KOPT-K1 (cell line): ENCODE data around the gene TMEM132C.

ENCODE experiments used
- H3K27ac ChIP-seq: fragments of 200-600 bp; sonication (generic); 2 replicates; pipeline ENCODE4 v1.5.1; 2016; ENCODE audit warnings: antibody characterized with exemption, mild to moderate bottlenecking, low read depth, low read length; ENCODE audit not compliant: poor library complexity, severe bottlenecking
- H3K36me3 ChIP-seq: fragments of 200-600 bp; sonication (generic); 2 replicates; pipeline ENCODE4 v1.5.1; 2017; ENCODE audit warnings: antibody characterized with exemption, mild to moderate bottlenecking, low read length, moderate library complexity; ENCODE audit not compliant: insufficient read depth
- H3K9me3 ChIP-seq: fragments of 200-600 bp; sonication (generic); 2 replicates; pipeline ENCODE4 v1.5.1; 2017; ENCODE audit warnings: antibody characterized with exemption, low read length, mild to moderate bottlenecking; ENCODE audit not compliant: insufficient read depth, poor library complexity, severe bottlenecking

The TMEM132C gene

GRCh38 chr12:128266541-128267130 is 334 bp upstream of the TMEM132C start:
- H3K36me3 ChIP-seq, result no peaks in the 10 kb centered on the region
- H3K27ac ChIP-seq, result no peak overlapping the region
- H3K9me3 ChIP-seq, result peaks cover 23% of the 10 kb centered on the region

- H3K9me3 ChIP-seq, result peaks cover 23% of the 10 kb centered on the region
- no peaks in the 10 kb centered on the region for H3K36me3 ChIP-seq
- H3K27ac ChIP-seq, result no peak overlapping the region
Measured at GRCh38 chr12:128267651-128268378, 845 bp downstream of the TMEM132C start.

GRCh38 chr12:128268379-128268995 is 1.5 kb downstream of the TMEM132C start:
- peaks cover 23% of the 10 kb centered on the region for H3K9me3 ChIP-seq
- H3K36me3 ChIP-seq, result no peaks in the 10 kb centered on the region
- H3K27ac ChIP-seq, result no peak overlapping the region

- H3K36me3 ChIP-seq, result no peaks in the 10 kb centered on the region
- no peak overlapping the region for H3K27ac ChIP-seq
- H3K9me3 ChIP-seq, result peaks cover 23% of the 10 kb centered on the region
Measured at GRCh38 chr12:128269181-128269591, 2.2 kb downstream of the TMEM132C start.

GRCh38 chr12:128276471-128276870 is 9.5 kb downstream of the TMEM132C start:
- Histone ChIP-seq H3K36me3 (no peaks in the 10 kb centered on the region), H3K9me3 (peaks cover 9% of the 10 kb centered on the region)

GRCh38 chr12:128286970-128287369 is 20.0 kb downstream of the TMEM132C start:
- no peaks in the 10 kb centered on the region for H3K36me3 ChIP-seq
- no peak overlapping the region for H3K27ac ChIP-seq
- H3K9me3 ChIP-seq, result no peaks in the 10 kb centered on the region

More at GRCh38 chr12:128276471-128276870, 9.5 kb downstream of the TMEM132C start:
- no peak overlapping the region for H3K27ac ChIP-seq

GRCh38 chr12:128288357-128288756 is 21.4 kb downstream of the TMEM132C start:
- H3K36me3 ChIP-seq, result no peaks in the 10 kb centered on the region
- H3K27ac ChIP-seq, result no peak overlapping the region
- no peaks in the 10 kb centered on the region for H3K9me3 ChIP-seq

- Histone ChIP-seq H3K27ac (no peak overlapping the region), H3K36me3 (no peaks in the 10 kb centered on the region), H3K9me3 (no peaks in the 10 kb centered on the region)
Measured at GRCh38 chr12:128288896-128289295, 21.9 kb downstream of the TMEM132C start.

- Histone ChIP-seq H3K36me3 (no peaks in the 10 kb centered on the region), H3K9me3 (no peaks in the 10 kb centered on the region), H3K27ac (no peak overlapping the region)
Measured at GRCh38 chr12:128290938-128291337, 24.0 kb downstream of the TMEM132C start.

GRCh38 chr12:128298091-128298748 is 31.2 kb downstream of the TMEM132C start:
- H3K27ac ChIP-seq, result no peak overlapping the region
- H3K36me3 ChIP-seq, result no peaks in the 10 kb centered on the region
- peaks cover under 1% of the 10 kb centered on the region for H3K9me3 ChIP-seq

GRCh38 chr12:128305336-128305892 is 38.4 kb downstream of the TMEM132C start:
- no peak overlapping the region for H3K27ac ChIP-seq
- H3K9me3 ChIP-seq, result peaks cover 5% of the 10 kb centered on the region
- H3K36me3 ChIP-seq, result no peaks in the 10 kb centered on the region

- Histone ChIP-seq H3K27ac (no peak overlapping the region), H3K9me3 (peaks cover 5% of the 10 kb centered on the region), H3K36me3 (no peaks in the 10 kb centered on the region)
Measured at GRCh38 chr12:128307791-128308190, 40.8 kb downstream of the TMEM132C start.

- no peaks in the 10 kb centered on the region for H3K9me3 ChIP-seq
Measured at GRCh38 chr12:128312661-128313060, 45.7 kb downstream of the TMEM132C start.

GRCh38 chr12:128313931-128314330 is 47.0 kb downstream of the TMEM132C start:
- H3K27ac ChIP-seq, result no peak overlapping the region

More at GRCh38 chr12:128312661-128313060, 45.7 kb downstream of the TMEM132C start:
- no peaks in the 10 kb centered on the region for H3K36me3 ChIP-seq
- H3K27ac ChIP-seq, result no peak overlapping the region

GRCh38 chr12:128314611-128315010 is 47.6 kb downstream of the TMEM132C start:
- Histone ChIP-seq H3K9me3 (no peaks in the 10 kb centered on the region), H3K36me3 (no peaks in the 10 kb centered on the region), H3K27ac (no peak overlapping the region)

More at GRCh38 chr12:128313931-128314330, 47.0 kb downstream of the TMEM132C start:
- no peaks in the 10 kb centered on the region for H3K9me3 ChIP-seq
- H3K36me3 ChIP-seq, result no peaks in the 10 kb centered on the region
